ENCODE results near the gene AHCY.

DNA sequence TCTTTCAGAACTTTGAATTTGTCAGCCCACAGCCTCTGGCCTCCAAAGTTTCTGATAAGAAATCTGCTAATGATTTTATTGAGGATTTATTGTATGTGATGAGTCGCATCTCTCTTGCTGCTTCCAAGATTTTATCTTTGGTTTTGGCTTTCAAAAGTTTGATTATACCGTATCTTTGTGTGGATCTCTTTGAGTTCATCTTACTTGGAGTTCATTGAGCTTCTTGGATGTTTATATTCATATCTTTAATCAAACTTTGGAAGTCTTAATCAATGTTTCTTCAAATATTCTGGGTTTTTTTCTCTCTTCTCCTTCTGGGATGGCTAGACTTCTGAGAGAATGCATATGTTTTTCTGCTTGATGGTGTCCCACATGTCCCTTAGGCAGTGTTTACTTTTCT, 65.2 kb downstream of the AHCY start:
- TF ChIP-seq POLR2AphosphoS5 (IDR thresholded peaks at IDR 0.05) (no peak), EP300 (IDR thresholded peaks at IDR 0.05) (no peak)
- TF ChIP-seq, protein P1, sequence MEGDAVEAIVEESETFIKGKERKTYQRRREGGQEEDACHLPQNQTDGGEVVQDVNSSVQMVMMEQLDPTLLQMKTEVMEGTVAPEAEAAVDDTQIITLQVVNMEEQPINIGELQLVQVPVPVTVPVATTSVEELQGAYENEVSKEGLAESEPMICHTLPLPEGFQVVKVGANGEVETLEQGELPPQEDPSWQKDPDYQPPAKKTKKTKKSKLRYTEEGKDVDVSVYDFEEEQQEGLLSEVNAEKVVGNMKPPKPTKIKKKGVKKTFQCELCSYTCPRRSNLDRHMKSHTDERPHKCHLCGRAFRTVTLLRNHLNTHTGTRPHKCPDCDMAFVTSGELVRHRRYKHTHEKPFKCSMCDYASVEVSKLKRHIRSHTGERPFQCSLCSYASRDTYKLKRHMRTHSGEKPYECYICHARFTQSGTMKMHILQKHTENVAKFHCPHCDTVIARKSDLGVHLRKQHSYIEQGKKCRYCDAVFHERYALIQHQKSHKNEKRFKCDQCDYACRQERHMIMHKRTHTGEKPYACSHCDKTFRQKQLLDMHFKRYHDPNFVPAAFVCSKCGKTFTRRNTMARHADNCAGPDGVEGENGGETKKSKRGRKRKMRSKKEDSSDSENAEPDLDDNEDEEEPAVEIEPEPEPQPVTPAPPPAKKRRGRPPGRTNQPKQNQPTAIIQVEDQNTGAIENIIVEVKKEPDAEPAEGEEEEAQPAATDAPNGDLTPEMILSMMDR (IDR thresholded peaks at IDR 0.05), result no peak
